HepG2 (cell line): Measurements from ENCODE around the gene ASGR1. TPM values are rescaled to one million over a fixed set of nuclear protein-coding genes. Genes with fewer than 3 reads are reported as not detected.

Experiments
- AKAP8 ChIP-seq: sonication (generic); formaldehyde crosslinking; IDR thresholded peaks from 2 replicates; pipeline ENCODE4 v1.5.1; 2020; ENCODE audit warnings: mild to moderate bottlenecking, missing genetic modification reagents
- BRCA1 ChIP-seq: sonication (generic); formaldehyde crosslinking; IDR thresholded peaks from 2 replicates; pipeline ENCODE4 v1.4.0; 2020; ENCODE audit warnings: missing genetic modification reagents
- DBP ChIP-seq: sonication (generic); formaldehyde crosslinking; IDR thresholded peaks from 2 replicates; pipeline ENCODE4 v1.4.0; 2020; ENCODE audit warnings: missing genetic modification reagents; ENCODE audit errors: not compliant biosample characterization
- FOXM1 ChIP-seq: sonication (generic); formaldehyde crosslinking; IDR thresholded peaks from 2 replicates; pipeline ENCODE4 v1.5.0; 2020; ENCODE audit warnings: missing genetic modification reagents
- MEF2D ChIP-seq: sonication (generic); formaldehyde crosslinking; IDR thresholded peaks from 2 replicates; pipeline ENCODE4 v1.5.1; 2020; ENCODE audit warnings: mild to moderate bottlenecking, missing genetic modification reagents
- MIER3 ChIP-seq: IDR thresholded peaks from 2 replicates; pipeline ENCODE4 v1.6.1; 2016; ENCODE audit warnings: missing compliant biosample characterization, borderline replicate concordance
- MTERF4 ChIP-seq: sonication (generic); formaldehyde crosslinking; IDR thresholded peaks from 2 replicates; pipeline ENCODE4 v1.8.0; 2023; ENCODE audit warnings: mild to moderate bottlenecking, missing genetic modification reagents
- NKX3-1 ChIP-seq: sonication (generic); formaldehyde crosslinking; IDR thresholded peaks from 2 replicates; pipeline ENCODE4 v1.5.0; 2020; ENCODE audit warnings: missing genetic modification reagents
- RXRA ChIP-seq: sonication (generic); formaldehyde crosslinking; IDR thresholded peaks from 2 replicates; pipeline ENCODE4 v1.5.1; 2020; ENCODE audit warnings: missing genetic modification reagents
- SCMH1 ChIP-seq: sonication (generic); formaldehyde crosslinking; IDR thresholded peaks from 2 replicates; pipeline ENCODE4 v1.9.0; 2021; ENCODE audit warnings: missing genetic modification reagents, mild to moderate bottlenecking, borderline replicate concordance
- SNAPC4 ChIP-seq: sonication (generic); formaldehyde crosslinking; IDR thresholded peaks from 2 replicates; pipeline ENCODE4 v1.4.0; 2020; ENCODE audit warnings: mild to moderate bottlenecking, missing genetic modification reagents
- SRF ChIP-seq: IDR thresholded peaks from 2 replicates; pipeline ENCODE4 v1.6.1; 2011; ENCODE audit warnings: mild to moderate bottlenecking, low read depth, low read length, moderate library complexity
- TOPORS ChIP-seq: sonication (generic); formaldehyde crosslinking; IDR thresholded peaks from 2 replicates; pipeline ENCODE4 v1.8.0; 2023; ENCODE audit warnings: mild to moderate bottlenecking, missing genetic modification reagents
- TRAFD1 ChIP-seq: sonication (generic); formaldehyde crosslinking; IDR thresholded peaks from 2 replicates; pipeline ENCODE4 v1.5.1; 2020; ENCODE audit warnings: missing genetic modification reagents, mild to moderate bottlenecking, borderline replicate concordance
- UBTF ChIP-seq: sonication (generic); formaldehyde crosslinking; IDR thresholded peaks from 2 replicates; pipeline ENCODE4 v1.4.0; 2020; ENCODE audit warnings: mild to moderate bottlenecking, missing genetic modification reagents
- ZBTB42 ChIP-seq: sonication (generic); formaldehyde crosslinking; IDR thresholded peaks from 2 replicates; pipeline ENCODE4 v1.5.0; 2020; ENCODE audit warnings: mild to moderate bottlenecking, missing genetic modification reagents
- ZFX ChIP-seq: sonication (generic); formaldehyde crosslinking; IDR thresholded peaks from 2 replicates; pipeline ENCODE4 v1.4.0; 2020; ENCODE audit warnings: mild to moderate bottlenecking, low read depth, missing genetic modification reagents, moderate library complexity
- ZNF138 ChIP-seq: sonication (generic); formaldehyde crosslinking; IDR thresholded peaks from 2 replicates; pipeline ENCODE4 v1.5.0; 2020; ENCODE audit warnings: mild to moderate bottlenecking, low read depth, missing genetic modification reagents
- ZNF235 ChIP-seq: sonication (generic); formaldehyde crosslinking; IDR thresholded peaks from 2 replicates; pipeline ENCODE4 v1.8.1; 2023; ENCODE audit warnings: mild to moderate bottlenecking, missing genetic modification reagents, borderline replicate concordance
- ZSCAN21 ChIP-seq: sonication (generic); formaldehyde crosslinking; IDR thresholded peaks from 2 replicates; pipeline ENCODE4 v1.8.0; 2022; ENCODE audit warnings: mild to moderate bottlenecking, missing genetic modification reagents, moderate library complexity, borderline replicate concordance
- polyA plus RNA-seq, 8 experiments: library from polyadenylated mRNA; depleted of rRNA in 3 of 8; stranded (reverse) in 7 of 8; unstranded in 1 of 8; fragments of >200 nt; fragmentation: Illumina TruSeq in 4 of 8; extraction: Trizol in 4 of 8; gene quantifications; 2 replicates each; pipeline versions ENCODE4 v1.2.1 to v1.2.3, GENCODE V29; 2011 to 2016; ENCODE audit warnings: low read depth in 4 of 8, missing spikeins in 1 of 8, mixed read lengths in 1 of 8; ENCODE audit not compliant: insufficient read depth in 1 of 8
- total RNA-seq, 5 experiments: library from RNA; depleted of rRNA; stranded (reverse); fragments of >200 nt; fragmentation: Illumina TruSeq; extraction: Trizol; gene quantifications; 2 replicates each; pipeline ENCODE4 v1.2.3, GENCODE V29; 2016; ENCODE audit warnings: low read depth in 1 of 5

ASGR1 gene
- total and polyA plus RNA-seq, 2 of the 13 experiments (the other 11 are each of a cell fraction or from before 2014, with no cell fraction given) = 353 to 796 TPM

GRCh38 chr17:7184091-7184488 is 4.9 kb upstream of the ASGR1 start (continued):
- TF ChIP-seq SNAPC4 (CRISPR knock-in tag) (no peak), SCMH1 (CRISPR knock-in tag) (no peak), ZFX (CRISPR knock-in tag) (peak; percentile 81), ZBTB42 (CRISPR knock-in tag) (no peak), TRAFD1 (no peak), BRCA1 (CRISPR knock-in tag) (no peak), ZNF138 (CRISPR knock-in tag) (no peak), TOPORS (CRISPR knock-in tag) (no peak), NKX3-1 (CRISPR knock-in tag) (no peak), MTERF4 (0 out of 2 replicates have a peak, but pooled peaks have one; percentile 19), ZNF235 (CRISPR knock-in tag) (no peak), RXRA (CRISPR knock-in tag) (no peak), FOXM1 (no peak), MIER3 (CRISPR knock-in tag) (no peak), ZSCAN21 (CRISPR knock-in tag) (peak; percentile 20; the same call in 1 of the 2 replicates), DBP (no peak), AKAP8 (CRISPR knock-in tag) (no peak), UBTF (CRISPR knock-in tag) (peak; percentile 60; the same call in 1 of the 2 replicates), MEF2D (CRISPR knock-in tag) (no peak), SRF (no peak)
